Posterior cingulate gyrus (tissue), 11 donors: ENCODE data around the gene NUDT3.
"Not testable (repeated sequence)": the region's sequence is repeated elsewhere in the genome, so short reads cannot be mapped to it uniquely, and the experiment has no call there.

Source experiments
- DNase-seq, 10 donors: peaks; one replicate each; pipeline versions ENCODE4 v3.0.0 to v3.0.0-alpha.2; 2020 to 2021; ENCODE audit warnings: mixed read lengths in 3 of 10
- intact Hi-C: fragments of 100-400 bp; cut with DNase I; formaldehyde crosslinking; loops from one replicate; pipeline ENCODE4 v1.15.1; 2023

The NUDT3 gene

DNA sequence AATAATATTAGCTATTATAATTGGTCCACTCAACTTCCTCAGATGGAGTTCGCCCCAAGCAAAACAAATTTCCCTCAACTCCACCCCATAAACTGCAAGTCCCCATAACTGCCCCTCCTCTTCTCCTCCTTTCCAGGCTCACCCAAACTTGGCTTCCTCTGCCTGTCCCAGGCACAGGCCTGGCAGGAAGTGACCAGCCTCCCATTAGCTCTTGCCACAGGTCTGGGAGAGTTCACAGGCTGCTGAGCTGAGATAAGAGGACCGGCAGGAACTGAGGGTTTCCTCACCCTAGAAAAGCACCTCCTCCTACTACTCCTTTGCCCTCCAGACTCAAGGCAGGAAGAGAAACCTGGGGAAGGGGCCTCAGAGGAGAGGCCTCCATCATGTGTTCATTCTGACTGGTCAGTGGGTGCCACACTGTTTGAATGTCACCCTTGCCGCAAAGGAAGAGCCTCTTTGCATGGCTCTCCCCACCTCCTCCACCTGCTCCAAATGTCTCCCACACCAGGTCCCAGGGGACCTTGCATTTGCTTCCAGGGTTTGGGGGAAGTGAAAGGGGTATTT, 119.1 kb downstream of the NUDT3 start:
- intact Hi-C loops: no loop called here
- DNase-seq: no peak

DNA sequence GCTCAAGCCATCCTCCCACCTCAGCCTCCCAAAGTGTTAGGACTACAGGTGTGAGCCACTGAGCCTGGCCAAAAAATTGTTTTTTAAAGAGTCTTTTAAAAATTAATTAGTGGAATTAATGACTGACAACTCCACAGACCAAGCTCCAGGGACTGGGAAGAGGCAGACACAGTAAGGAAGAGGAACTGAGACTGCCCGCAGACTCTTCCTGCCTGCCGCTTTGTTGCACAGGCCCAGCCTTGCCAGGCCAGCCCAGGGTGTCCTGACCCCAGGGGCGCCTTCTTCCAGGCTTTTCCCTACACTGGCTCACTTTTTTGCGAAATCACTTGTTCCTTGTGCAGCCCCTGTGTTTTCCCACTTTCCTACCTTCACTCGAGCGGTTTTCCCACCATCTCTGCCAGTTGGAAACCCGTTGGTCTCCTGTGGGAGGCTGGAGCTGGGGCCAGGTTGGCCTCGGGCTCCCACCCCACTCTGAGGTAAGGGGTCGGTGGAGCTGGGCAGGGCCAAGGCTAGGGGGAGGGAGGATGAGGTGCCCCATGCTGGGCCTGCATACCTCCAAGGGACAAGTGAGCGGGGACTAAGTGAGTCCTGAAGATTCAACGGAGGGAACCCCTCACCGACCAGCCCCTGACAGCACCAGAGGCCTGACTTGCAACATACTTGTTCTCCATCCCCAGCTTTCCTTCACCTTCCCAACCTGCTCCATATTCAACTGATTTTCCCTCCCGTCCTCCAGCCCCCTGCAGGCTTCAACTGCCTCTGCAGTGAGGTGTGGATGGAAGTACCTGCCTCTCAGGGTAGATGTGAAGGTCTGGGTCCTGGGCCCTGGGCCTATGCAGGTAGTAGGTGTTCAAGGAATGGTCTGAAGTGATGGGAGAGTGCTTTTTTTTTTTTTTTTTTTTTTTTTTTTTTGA, 120.2 kb downstream of the NUDT3 start:
- intact Hi-C loops: no loop called here
- no peak for DNase-seq

DNA sequence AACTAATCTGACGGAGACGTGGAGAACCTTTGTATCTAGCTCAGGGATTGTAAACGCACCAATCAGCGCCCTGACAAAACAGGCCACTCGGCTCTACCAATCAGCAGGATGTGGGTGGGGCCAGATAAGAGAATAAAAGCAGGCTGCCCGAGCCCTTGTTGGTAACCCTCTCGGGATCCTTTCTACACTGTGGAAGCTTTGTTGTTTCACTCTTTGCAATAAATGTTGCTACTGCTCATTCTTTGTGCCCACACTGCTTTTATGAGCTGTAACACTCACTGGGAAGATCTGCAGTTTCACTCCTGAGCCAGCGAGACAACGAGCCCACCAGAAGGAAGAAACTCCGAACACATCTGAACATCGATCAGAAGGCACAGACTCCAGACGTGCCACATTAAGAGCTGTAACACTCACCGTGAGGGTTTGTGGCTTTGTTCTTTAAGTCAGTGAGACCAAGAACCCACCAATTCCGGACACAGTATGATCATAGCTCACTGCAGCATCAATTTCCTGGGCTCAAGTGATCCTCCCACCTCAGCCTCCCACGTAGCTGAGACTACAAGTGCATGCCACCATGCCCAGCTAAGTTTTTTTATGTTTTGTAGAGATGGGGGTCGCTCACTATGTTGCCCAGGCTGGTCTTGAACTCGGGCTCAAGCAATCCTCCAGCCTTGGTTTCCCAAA, 122.7 kb downstream of the NUDT3 start:
- intact Hi-C loops: not testable (repeated sequence)

DNA sequence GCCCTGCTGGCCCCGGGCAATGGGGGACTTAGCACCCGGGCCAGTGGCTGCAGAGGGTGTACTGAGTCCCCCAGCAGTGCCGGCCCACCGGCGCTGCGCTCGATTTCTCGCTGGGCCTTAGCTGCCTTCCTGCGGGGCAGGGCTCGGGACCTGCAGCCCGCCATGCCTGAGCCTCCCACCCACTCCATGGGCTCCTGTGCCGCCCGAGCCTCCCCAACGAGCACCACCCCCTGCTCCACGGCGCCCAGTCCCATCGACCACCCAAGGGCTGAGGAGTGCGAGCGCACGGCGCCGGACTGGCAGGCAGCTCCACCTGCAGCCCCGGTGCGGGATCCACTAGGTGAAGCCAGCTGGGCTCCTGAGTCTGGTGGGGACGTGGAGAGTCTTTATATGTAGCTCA, 123.3 kb downstream of the NUDT3 start:
- intact Hi-C loops, DNase-seq: not testable (repeated sequence)

More for the DNA sequence above, 122.7 kb downstream of the NUDT3 start:
- not testable (repeated sequence) for DNase-seq

DNA sequence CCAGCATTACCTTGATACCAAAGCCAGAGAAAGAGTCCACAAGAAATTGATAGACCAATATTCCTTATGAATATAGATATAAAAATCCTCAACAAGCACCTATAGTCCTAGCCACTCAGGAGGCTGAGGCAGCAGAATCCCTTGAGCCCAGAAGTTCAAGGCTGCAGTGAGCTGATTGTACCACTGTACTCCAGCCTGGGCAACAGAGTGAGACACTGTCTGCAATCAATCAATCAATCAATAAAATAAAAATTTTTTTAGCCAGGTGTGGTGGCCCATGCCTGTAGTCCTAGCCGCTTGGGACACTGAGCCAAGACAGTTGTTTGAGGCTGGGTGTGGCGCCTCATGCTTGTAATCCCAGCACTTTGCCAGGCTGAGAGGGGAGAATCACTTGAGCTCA, 124.7 kb downstream of the NUDT3 start:
- no peak for DNase-seq
- intact Hi-C loops: no loop called here

DNA sequence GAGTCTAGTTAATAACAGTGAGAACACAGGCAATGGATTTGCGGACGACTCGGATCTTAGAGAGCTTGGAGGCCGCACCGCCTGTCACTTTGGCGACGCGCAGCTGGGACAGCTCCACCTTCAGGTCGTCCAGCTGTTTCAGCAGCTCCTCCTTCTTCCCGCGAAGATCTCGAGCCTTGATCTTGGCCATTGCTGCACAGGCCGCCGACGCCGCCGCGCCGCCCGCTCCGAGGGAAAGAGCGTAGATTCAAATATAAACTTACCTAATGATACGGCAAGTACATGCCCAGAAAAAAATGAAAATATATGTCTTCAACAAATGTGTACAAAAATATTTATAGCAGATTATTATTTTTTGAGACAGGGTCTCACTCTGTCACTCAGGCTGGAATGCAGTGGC, 129.0 kb downstream of the NUDT3 start:
- intact Hi-C loops: not testable (repeated sequence)
- peak in 1 of 10 donors; percentile 43 for DNase-seq

DNA sequence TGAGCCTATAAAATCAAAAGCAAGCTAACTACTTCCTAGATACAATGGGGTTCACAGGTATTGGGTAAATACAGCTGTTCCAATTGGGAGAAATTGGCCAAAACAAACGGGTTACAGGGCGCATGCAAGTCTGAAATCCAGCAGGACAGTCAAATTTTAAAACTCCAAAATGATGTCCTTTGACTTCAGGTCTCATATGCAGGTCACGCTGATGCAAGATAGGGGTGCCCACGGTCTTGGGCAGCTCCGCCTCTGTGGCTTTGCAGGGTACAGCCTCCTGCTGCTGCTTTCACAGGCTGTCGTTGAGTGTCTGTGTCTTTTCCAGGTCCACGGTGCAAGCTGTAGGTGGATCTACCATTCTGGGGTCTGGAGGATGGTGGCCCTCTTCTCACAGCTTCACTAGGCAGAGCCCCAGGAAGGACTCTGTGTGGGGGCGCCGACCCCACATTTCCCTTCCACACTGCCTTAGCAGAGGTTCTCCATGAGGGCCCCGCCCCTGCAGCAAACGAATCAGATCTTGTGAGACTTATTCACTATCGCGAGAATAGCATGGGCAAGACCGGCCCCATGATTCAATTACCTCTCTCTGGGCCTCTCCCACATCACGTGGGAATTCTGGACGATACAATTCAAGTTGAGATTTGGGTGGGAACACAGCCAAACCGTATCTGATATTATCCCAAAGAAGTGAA, 131.7 kb downstream of the NUDT3 start:
- intact Hi-C loops: no loop called here
- DNase-seq: no peak

DNA sequence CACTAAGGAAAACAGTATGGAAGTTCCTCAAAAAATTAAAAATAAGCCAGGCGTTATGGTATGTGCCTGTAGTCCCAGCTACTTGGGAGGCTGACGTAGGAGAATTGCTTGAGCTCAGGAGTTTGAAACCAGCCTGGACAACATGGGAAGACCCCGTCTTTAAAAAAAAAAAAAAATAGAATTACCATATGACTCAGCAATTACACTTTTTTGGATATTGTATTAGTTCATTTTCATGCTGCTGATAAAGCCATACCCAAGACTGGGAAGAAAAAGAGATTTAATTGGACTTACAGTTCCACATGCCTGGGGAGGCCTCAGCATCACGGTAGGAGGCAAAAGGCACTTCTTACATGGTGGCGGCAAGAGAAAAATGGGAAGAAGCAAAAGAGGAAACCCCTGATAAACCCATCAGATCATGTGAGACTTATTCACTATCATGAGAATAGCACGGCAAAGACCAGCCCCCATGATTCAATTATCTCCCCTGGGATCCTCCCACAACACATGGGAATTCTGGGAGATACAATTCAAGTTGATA, 132.9 kb downstream of the NUDT3 start:
- no peak for DNase-seq
- intact Hi-C loops: no loop called here

DNA sequence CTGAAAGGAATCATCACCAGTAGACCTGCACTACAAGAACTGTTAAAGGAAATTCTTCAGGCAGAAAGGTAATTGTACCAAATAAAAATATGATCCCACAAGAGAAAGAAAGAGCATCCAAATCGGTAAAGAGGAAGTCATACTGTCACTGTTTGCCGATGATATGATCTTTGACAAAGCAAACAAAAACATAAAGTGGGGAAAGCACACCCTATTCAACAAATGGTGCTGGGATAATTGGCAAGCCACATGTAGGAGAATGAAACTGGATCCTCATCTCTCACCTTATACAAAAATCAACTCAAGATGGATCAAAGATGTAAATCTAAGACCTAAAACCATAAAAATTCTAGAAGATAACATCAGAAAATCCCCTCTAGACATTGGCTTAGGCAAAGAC, 140.1 kb downstream of the NUDT3 start:
- intact Hi-C loops, DNase-seq: not testable (repeated sequence)

DNA sequence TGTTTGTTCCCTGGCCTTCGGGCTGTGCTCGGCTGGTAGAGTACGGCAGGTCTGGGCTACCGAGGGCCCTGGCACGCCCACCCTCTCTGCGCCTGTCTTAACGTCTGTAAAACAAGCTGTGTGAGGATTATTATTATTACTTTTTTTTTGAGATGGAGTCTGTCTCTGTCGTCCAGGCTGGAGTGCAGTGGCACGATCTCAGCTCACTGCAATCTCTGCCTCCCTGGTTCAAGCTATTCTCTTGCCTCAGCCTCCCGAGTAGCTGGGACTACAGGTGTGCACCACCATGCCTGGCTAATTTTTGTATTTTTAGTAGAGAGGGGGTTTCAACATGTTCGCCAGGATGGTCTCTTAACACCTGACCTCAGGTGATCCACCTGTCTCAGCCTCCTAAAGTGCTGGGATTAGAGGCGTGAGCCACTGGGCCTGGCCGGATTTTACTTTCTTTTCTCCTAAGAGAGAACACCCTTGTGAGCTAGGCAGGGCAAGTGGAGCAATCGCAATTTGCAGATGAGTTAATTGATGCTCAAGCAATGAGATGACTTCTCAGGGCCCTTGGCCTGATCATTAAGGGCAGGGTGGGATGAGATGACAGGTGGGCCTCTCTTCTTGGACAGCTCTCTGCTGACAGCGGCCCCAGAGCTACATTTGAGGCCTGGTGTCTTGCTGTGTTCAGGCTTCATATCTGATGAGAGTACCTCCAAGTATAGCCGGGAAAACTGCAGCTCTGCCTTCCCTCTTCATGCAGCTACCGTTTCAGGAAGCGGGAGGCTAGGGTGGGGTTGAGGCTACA, 142.8 kb downstream of the NUDT3 start:
- intact Hi-C loops: loop anchor here (1.0 to 5.0 kb wide), 4 partner anchors 53 to 358 kb away; partner anchors contain the start of gene NUDT3
- DNase-seq: peak in 3 of 10 donors; percentile 31 to 72 (median 39)

DNA sequence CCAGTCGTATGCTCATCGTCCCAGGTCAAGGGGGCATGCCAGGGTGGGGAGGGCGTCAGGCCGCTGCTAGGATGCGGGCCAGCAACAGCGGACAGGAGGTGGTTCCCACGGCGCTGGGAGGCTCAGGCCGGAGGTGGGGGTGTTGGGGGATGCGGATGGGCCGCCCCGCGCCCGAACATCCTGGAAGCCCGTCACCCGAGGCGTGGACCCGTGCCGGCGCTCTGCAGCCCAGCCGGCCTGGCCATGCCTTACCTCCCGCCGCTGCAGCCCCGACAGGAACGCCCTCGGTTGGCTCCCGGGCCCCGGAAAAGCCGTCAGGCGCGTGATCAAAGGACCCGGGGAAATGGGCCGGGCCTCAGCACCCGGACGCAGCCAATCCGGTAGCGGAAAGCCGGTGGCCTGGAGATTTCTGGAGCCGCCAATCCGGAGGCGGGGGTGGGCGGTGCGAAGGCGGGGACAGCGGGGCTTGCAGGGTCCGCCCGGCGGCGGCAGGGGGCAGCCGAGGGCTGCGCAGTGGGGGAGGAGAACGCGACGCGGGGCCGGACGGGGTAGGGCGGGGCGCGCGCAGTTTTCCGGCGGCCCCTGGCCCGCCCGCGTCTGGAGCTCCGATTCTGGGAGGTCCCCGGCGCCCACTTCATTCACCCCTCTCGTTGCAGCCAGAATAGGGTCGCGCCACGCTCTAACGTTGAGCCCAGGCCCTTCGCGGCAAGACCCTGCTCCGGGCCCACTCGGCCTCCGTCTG, 143.6 kb downstream of the NUDT3 start, which contains the start of gene SMIM29:
SMIM29 (minus strand) TSS at position 280 of the 742 bp plus-strand sequence. CDS start 1,215 bp downstream, outside the sequence.
- peak; percentile 97 to 100 (median 98) for DNase-seq
- intact Hi-C loops: loop anchor here (1.0 to 5.0 kb wide), 5 partner anchors 12 to 358 kb away; partner anchors contain the start of gene NUDT3

DNA sequence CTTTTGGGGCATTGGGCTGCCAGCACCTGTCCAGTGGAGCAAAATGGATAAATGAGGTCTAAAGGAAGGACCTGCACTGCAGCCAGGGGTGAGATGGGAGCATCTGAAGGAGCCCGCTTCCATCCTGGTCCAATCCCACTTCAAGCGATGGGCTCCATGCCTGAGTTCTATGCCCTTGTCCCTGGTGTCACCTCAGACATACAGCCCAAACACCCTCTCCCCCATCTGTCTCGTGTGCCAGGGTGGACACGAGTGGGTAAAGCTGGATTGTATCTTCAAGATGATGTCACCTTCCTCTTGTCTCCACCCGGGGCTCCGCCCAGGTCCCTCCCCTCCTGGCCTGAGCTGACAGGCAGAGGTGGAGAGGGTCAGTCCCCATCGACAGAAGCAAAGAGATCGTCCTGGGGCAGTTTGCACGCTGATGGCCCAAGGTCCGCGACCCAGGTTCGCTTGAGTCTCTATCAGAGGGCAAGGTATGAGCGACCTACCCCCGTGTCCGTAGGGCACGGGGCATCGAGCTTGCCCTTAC, 144.2 kb downstream of the NUDT3 start:
- peak in 4 of 10 donors; percentile 59 to 94 (median 80) for DNase-seq
- intact Hi-C loops: loop anchor here (1.0 to 5.0 kb wide), 2 partner anchors 11 to 359 kb away; no protein-coding TSS in a partner anchor

DNA sequence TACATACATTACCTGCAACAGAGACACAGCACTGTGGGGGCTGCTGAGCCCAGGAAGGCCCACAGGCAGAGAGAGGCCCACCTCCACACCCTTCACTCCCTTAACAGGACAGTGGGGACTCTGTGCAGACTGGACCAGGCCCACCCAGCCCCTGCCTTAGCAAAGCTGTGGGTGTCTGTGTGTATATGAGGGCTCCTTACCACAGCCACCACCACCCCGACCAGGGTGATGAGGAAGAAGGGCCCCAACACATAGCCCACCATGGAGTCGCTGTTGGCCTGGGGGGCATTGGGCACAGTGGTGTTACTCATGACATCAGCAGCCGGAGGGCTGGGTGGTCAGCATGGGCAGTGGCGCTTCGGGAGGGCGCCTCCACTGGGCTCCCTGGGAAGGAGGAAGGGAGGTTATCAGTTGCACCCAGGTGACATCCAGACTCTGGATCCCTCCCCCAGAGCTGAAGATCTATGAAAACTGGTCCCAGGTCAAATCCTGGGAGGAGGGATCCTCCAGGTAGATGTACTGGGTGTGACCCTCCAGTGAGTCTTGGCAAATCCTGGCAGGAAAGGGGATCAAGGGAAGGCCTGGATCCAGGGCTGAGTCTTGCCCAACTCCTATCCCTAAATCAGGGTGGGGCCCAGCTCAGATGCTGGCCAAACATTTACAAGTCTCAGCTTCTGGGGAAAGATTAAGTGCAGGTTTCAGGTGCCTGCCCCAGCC, 144.8 kb downstream of the NUDT3 start:
- DNase-seq: peak in 3 of 10 donors; percentile 53 to 80 (median 71)
- intact Hi-C loops: loop anchor here (1.0 to 5.0 kb wide), 2 partner anchors 10 to 360 kb away; no protein-coding TSS in a partner anchor

DNA sequence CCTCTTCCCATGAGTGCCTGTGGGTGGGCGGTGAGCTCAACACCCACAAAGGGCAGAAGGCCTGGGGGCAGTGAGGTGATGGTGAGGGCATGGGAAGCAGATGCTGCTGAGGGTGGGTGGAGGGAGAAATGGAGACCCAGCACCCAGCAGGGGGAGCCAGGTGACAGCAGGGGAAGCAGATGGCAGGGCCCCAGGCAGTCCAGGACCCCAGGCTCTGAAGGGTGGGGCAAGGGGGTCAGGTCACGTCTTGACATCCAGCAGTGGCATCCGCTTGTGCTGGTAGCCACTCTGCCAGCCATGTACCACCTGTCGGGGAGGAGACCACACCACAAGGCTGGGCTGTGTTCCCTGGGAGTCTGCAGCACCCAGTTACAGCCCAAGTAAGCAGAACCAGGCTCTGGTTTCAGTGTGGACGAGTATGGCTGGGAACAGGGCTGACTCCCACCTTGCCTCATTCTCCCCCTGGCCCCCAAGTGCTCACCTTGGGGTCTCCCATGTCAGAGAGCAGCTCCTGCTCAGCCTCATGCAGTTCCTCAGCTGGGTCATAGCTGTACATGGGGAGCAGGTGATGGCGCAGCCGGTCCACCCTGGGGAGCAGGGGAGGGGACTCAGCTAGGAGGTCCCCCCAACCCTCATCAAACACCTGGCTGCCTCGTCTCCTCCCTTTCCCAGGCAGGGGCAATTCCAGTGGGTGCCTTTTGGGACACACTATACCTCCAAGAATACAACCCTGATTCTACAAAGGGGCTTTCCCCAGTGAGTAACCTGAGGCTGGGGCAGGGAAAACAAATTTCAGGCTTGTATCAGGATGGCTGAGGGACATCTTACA, 145.7 kb downstream of the NUDT3 start:
- DNase-seq: peak in 3 of 10 donors; percentile 74 to 81 (median 81)
- intact Hi-C loops: loop anchor here (5.0 kb wide), 1 partner anchor 361 kb away; no protein-coding TSS in a partner anchor

DNA sequence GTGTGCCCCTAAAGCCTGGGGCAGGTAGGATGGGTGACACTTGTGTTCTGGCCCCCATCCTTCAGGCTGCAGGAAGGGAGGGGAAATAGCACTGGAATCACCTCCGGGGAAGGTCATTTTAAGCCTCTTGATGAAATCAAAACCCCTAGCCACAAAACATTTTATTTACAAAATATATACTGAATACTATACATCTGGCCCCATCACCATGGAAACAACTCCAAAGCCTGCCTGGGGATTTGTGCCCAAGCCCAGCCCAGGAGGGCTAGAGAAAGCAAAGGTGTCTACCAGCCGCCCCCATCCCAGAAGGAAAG, 146.3 kb downstream of the NUDT3 start:
- DNase-seq: peak in 1 of 10 donors; percentile 40
- intact Hi-C loops: loop anchor here (5.0 kb wide), 1 partner anchor 361 kb away; no protein-coding TSS in a partner anchor

DNA sequence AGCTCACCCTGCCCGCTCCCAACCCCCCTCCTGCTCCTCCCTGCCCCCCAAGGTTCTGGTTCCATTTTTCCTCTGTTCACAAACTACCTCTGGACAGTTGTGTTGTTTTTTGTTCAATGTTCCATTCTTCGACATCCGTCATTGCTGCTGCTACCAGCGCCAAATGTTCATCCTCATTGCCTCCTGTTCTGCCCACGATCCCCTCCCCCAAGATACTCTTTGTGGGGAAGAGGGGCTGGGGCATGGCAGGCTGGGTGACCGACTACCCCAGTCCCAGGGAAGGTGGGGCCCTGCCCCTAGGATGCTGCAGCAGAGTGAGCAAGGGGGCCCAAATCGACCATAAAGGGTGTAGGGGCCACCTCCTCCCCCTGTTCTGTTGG, 146.7 kb downstream of the NUDT3 start:
- intact Hi-C loops: loop anchor here (5.0 kb wide), 1 partner anchor 362 kb away; no protein-coding TSS in a partner anchor

More for the DNA sequence above, 146.7 kb downstream of the NUDT3 start:
- DNase-seq: peak in 2 of 10 donors; percentile 54 to 66
